GM23338 (cell line): ENCODE results near the gene OTOS.

Experiments used
- POLR2AphosphoS5 ChIP-seq: IDR thresholded peaks from 2 replicates; pipeline ENCODE4 v1.6.1; 2016; ENCODE audit warnings: antibody characterized with exemption, low read depth
- TF ChIP-seq, protein P1 (sequence below), 2 experiments: fragments of 200-600 bp in 1 of 2; sonication (generic) in 1 of 2; conservative IDR thresholded peaks; 2 replicates each; pipeline versions ENCODE4 v1.5.1 to v1.6.1; 2016 to 2017; ENCODE audit warnings: antibody characterized with exemption in 2 of 2, low read depth in 2 of 2, mild to moderate bottlenecking in 2 of 2, moderate library complexity in 1 of 2

- no peak for TF ChIP-seq POLR2AphosphoS5
- TF ChIP-seq, protein P1, sequence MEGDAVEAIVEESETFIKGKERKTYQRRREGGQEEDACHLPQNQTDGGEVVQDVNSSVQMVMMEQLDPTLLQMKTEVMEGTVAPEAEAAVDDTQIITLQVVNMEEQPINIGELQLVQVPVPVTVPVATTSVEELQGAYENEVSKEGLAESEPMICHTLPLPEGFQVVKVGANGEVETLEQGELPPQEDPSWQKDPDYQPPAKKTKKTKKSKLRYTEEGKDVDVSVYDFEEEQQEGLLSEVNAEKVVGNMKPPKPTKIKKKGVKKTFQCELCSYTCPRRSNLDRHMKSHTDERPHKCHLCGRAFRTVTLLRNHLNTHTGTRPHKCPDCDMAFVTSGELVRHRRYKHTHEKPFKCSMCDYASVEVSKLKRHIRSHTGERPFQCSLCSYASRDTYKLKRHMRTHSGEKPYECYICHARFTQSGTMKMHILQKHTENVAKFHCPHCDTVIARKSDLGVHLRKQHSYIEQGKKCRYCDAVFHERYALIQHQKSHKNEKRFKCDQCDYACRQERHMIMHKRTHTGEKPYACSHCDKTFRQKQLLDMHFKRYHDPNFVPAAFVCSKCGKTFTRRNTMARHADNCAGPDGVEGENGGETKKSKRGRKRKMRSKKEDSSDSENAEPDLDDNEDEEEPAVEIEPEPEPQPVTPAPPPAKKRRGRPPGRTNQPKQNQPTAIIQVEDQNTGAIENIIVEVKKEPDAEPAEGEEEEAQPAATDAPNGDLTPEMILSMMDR (conservative IDR thresholded peaks at IDR 0.05; ENCODE audit: low read depth in 2 of 2) = no peak
These were observed 2.4 kb upstream of the OTOS start for GRCh38 chr2:240142859-240143258.
